ENCODE measurements around the gene C6orf62.
"Not testable (repeated sequence)": the region's sequence is repeated elsewhere in the genome, so short reads cannot be mapped to it uniquely, and the experiment has no call there.

DNA sequence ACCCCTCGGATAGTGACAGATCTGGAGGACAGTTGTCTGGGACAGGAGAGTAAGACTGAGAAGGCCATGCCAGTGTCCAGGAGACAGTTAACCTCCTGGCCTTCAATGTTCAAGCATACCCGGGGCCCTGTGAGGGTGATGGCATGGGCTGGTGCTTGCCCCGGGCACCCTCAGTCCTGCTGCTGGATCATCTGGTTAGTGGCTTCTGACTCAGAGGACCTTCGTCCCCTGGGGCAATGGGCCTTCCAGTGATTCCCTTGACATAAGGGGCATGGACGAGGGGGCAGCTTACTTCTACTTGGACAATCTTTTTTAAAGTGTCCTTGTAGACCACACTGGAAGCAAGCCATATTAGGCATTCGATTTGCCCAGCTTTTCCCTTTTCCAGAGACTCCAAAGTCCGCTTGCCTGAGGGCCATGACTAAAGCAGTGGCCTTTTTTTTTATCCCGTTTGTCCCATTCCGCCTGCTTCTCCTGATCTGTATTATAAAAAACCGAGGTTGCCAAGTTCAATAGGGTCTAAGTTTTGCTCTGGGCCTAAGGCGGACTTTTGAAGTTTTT, 40.1 kb downstream of the C6orf62 start:
- TF ChIP-seq, protein P1, sequence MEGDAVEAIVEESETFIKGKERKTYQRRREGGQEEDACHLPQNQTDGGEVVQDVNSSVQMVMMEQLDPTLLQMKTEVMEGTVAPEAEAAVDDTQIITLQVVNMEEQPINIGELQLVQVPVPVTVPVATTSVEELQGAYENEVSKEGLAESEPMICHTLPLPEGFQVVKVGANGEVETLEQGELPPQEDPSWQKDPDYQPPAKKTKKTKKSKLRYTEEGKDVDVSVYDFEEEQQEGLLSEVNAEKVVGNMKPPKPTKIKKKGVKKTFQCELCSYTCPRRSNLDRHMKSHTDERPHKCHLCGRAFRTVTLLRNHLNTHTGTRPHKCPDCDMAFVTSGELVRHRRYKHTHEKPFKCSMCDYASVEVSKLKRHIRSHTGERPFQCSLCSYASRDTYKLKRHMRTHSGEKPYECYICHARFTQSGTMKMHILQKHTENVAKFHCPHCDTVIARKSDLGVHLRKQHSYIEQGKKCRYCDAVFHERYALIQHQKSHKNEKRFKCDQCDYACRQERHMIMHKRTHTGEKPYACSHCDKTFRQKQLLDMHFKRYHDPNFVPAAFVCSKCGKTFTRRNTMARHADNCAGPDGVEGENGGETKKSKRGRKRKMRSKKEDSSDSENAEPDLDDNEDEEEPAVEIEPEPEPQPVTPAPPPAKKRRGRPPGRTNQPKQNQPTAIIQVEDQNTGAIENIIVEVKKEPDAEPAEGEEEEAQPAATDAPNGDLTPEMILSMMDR (conservative IDR thresholded peaks at IDR 0.05), result not testable (repeated sequence)
- not testable (repeated sequence) for TF ChIP-seq ZFX (IDR thresholded peaks at IDR 0.05)

Measured in C4-2B (cell line).